HepG2 (cell line): Measurements from ENCODE around the gene MDFI. TPM values are rescaled to one million over a fixed set of nuclear protein-coding genes. Genes with fewer than 3 reads are reported as not detected.

Source experiments
- ATAC-seq: fragments of 200-7000 bp; cut with Tn5 transposase; 3 replicates; pipeline ENCODE4 v1.9.1; 2020; ENCODE audit warnings: mild to moderate bottlenecking, moderate library complexity
- BruUV-seq: library from RNA; stranded (reverse); fragments of 400-500 nt; replicated peaks from 2 replicates; lab custom pipeline; 2021; lab: Mats Ljungman, UMichigan
- CTCF ChIA-PET: fragments of 300-600 bp; formaldehyde crosslinking; extraction: SDS; loops from one replicate; lab custom pipeline; 2021; ENCODE audit warnings: low total read pairs, inconsistent platforms, low intra/inter-chr PET ratio; lab: Yijun Ruan, JAX
- POLR2A ChIA-PET: fragments of 350-600 bp; sonication (Branson Sonifier 250); formaldehyde crosslinking; loops from one replicate; lab custom pipeline; 2020; ENCODE audit warnings: antibody characterized with exemption, inconsistent platforms; lab: Yijun Ruan, JAX
- DNase-seq: peaks from one replicate; pipeline ENCODE4 v3.0.0-alpha.2; 2015; ENCODE audit warnings: low spot score
- FAIRE-seq: peaks from 3 replicates; lab custom pipeline; 2011; peaks lifted over from hg19 to GRCh38; lab: Jason Lieb, UNC
- H2AFZ ChIP-seq: one replicate; pipeline ENCODE4 v1.6.1; 2011; ENCODE audit warnings: low read length, inconsistent platforms
- H3K27ac ChIP-seq: fragments of 300-600 bp; 3 replicates; pipeline ENCODE4 v1.8.0; 2011; ENCODE audit warnings: mixed run types, mild to moderate bottlenecking, mixed read lengths, low read length, inconsistent platforms; ENCODE audit not compliant: insufficient read depth; ENCODE audit errors: extremely low read length
- H3K27me3 ChIP-seq, 2 experiments: fragments of 200-600 bp in 1 of 2; 2 replicates in 1 of 2; 3 replicates in 1 of 2; pipeline versions ENCODE4 v1.6.0 to v1.8.0; 2011; ENCODE audit warnings: low read length in 2 of 2, mild to moderate bottlenecking in 2 of 2, moderate library complexity in 2 of 2, inconsistent platforms in 1 of 2; ENCODE audit not compliant: insufficient read depth in 2 of 2, control insufficient read depth in 1 of 2
- H3K36me3 ChIP-seq, 2 experiments: fragments of 200-600 bp in 1 of 2; replicated peaks in 1 of 2; 2 replicates in 1 of 2; 3 replicates in 1 of 2; pipeline versions ENCODE4 v1.5.1 to v1.8.0; 2011; ENCODE audit warnings: low read length in 2 of 2, inconsistent platforms in 1 of 2; ENCODE audit not compliant: insufficient read depth in 2 of 2, control insufficient read depth in 1 of 2
- H3K4me1 ChIP-seq: 2 replicates; pipeline ENCODE4 v1.5.1; 2012; ENCODE audit warnings: low read length, inconsistent platforms; ENCODE audit not compliant: insufficient read depth
- H3K4me2 ChIP-seq: 2 replicates; pipeline ENCODE4 v1.6.0; 2011; ENCODE audit warnings: low read depth, low read length, inconsistent platforms
- H3K4me3 ChIP-seq, 3 experiments: fragments of 200-600 bp in 1 of 3; sonication (generic), shearing (Covaris generic) in 1 of 3; replicated peaks in 1 of 3; 2 replicates each; pipeline ENCODE4 v1.5.1; 2011 to 2016; ENCODE audit warnings: low read length in 3 of 3, inconsistent platforms in 2 of 3, low read depth in 2 of 3, mild to moderate bottlenecking in 2 of 3, control low read depth in 1 of 3, mixed read lengths in 1 of 3; ENCODE audit not compliant: insufficient read depth in 1 of 3
- H3K79me2 ChIP-seq: one replicate; pipeline ENCODE4 v1.6.1; 2011; ENCODE audit warnings: low read length, inconsistent platforms; ENCODE audit not compliant: insufficient read depth
- H3K9ac ChIP-seq: 2 replicates; pipeline ENCODE4 v1.6.0; 2011; ENCODE audit warnings: mild to moderate bottlenecking, low read depth, low read length, inconsistent platforms; ENCODE audit not compliant: insufficient read depth
- H3K9me3 ChIP-seq: 2 replicates; pipeline ENCODE4 v1.5.1; 2012; ENCODE audit warnings: mild to moderate bottlenecking, low read length
- H4K20me1 ChIP-seq: 2 replicates; pipeline ENCODE4 v1.6.0; 2011; ENCODE audit warnings: inconsistent platforms, mild to moderate bottlenecking, low read length, moderate library complexity; ENCODE audit not compliant: insufficient read depth
- ARNT2 ChIP-seq: sonication (generic); formaldehyde crosslinking; IDR thresholded peaks from 2 replicates; pipeline ENCODE4 v1.8.0; 2022; ENCODE audit warnings: mild to moderate bottlenecking, low read depth, missing genetic modification reagents, moderate library complexity
- CEBPB ChIP-seq: IDR thresholded peaks from 2 replicates; pipeline ENCODE4 v1.6.1; 2011; ENCODE audit warnings: low read depth, low read length, improper control_type of control experiment, borderline replicate concordance
- FOXC1 ChIP-seq: sonication (generic); formaldehyde crosslinking; IDR thresholded peaks from 2 replicates; pipeline ENCODE4 v1.8.0; 2022; ENCODE audit warnings: mild to moderate bottlenecking, missing genetic modification reagents, borderline replicate concordance
- KLF9 ChIP-seq: IDR thresholded peaks from 2 replicates; pipeline ENCODE4 v1.6.1; 2016; ENCODE audit warnings: low read depth
- MIER3 ChIP-seq: IDR thresholded peaks from 2 replicates; pipeline ENCODE4 v1.6.1; 2016; ENCODE audit warnings: missing compliant biosample characterization, borderline replicate concordance
- NFIB ChIP-seq: sonication (generic); formaldehyde crosslinking; IDR thresholded peaks from 2 replicates; pipeline ENCODE4 v1.9.0; 2021; ENCODE audit warnings: missing genetic modification reagents, mild to moderate bottlenecking, borderline replicate concordance
- SCMH1 ChIP-seq: sonication (generic); formaldehyde crosslinking; IDR thresholded peaks from 2 replicates; pipeline ENCODE4 v1.9.0; 2021; ENCODE audit warnings: missing genetic modification reagents, mild to moderate bottlenecking, borderline replicate concordance
- SYNCRIP ChIP-seq: fragments of 200-400 bp; formaldehyde crosslinking; IDR thresholded peaks from 2 replicates; pipeline ENCODE4 v1.6.1; 2018; ENCODE audit warnings: mild to moderate bottlenecking, low read depth, low read length; ENCODE audit not compliant: insufficient read depth
- YEATS4 ChIP-seq: sonication (generic); formaldehyde crosslinking; IDR thresholded peaks from 2 replicates; pipeline ENCODE4 v1.4.0; 2020; ENCODE audit warnings: missing genetic modification reagents, borderline replicate concordance
- ZNF501 ChIP-seq: sonication (generic); formaldehyde crosslinking; IDR thresholded peaks from 2 replicates; pipeline ENCODE4 v1.5.1; 2020; ENCODE audit warnings: mild to moderate bottlenecking, moderate library complexity, missing genetic modification reagents
- ZSCAN20 ChIP-seq: sonication (generic); formaldehyde crosslinking; IDR thresholded peaks from 2 replicates; pipeline ENCODE4 v1.4.0; 2020; ENCODE audit warnings: missing genetic modification reagents, mild to moderate bottlenecking, borderline replicate concordance
- WGBS: methylation state at CpG from one replicate; pipeline ENCODE4 v1.1.6; 2017; ENCODE audit warnings: low lambda C conversion rate; 5-methylcytosine and 5-hydroxymethylcytosine counted together
- in situ Hi-C: cut with HindIII; loops from 2 replicates; pipeline ENCODE4 v1.10.0; 2017; ENCODE audit warnings: low pct_unique_long_range_greater_than_20kb; ENCODE audit not compliant: extremely low pct_ligation_motif_present
- intact Hi-C: fragments of 100-400 bp; cut with micrococcal nuclease; formaldehyde crosslinking; loops from one replicate; pipeline ENCODE4 v1.10.0; 2022; ENCODE audit not compliant: unreplicated experiment
- polyA plus RNA-seq, 8 experiments: library from polyadenylated mRNA; depleted of rRNA in 3 of 8; stranded (reverse) in 7 of 8; unstranded in 1 of 8; fragments of >200 nt; fragmentation: Illumina TruSeq in 4 of 8; extraction: Trizol in 4 of 8; gene quantifications; 2 replicates each; pipeline versions ENCODE4 v1.2.1 to v1.2.3, GENCODE V29; 2011 to 2016; ENCODE audit warnings: low read depth in 4 of 8, missing spikeins in 1 of 8, mixed read lengths in 1 of 8; ENCODE audit not compliant: insufficient read depth in 1 of 8
- total RNA-seq, 5 experiments: library from RNA; depleted of rRNA; stranded (reverse); fragments of >200 nt; fragmentation: Illumina TruSeq; extraction: Trizol; gene quantifications; 2 replicates each; pipeline ENCODE4 v1.2.3, GENCODE V29; 2016; ENCODE audit warnings: low read depth in 1 of 5
- TF ChIP-seq, protein P1 (sequence below): sonication (generic); formaldehyde crosslinking; IDR thresholded peaks from 2 replicates; pipeline ENCODE4 v1.8.1; 2022; ENCODE audit warnings: low read depth, mild to moderate bottlenecking, missing genetic modification reagents

Gene MDFI
- total and polyA plus RNA-seq, 2 of the 13 experiments (the other 11 are each of a cell fraction or from before 2014, with no cell fraction given): 0.28 TPM; not detected in 1

DNA sequence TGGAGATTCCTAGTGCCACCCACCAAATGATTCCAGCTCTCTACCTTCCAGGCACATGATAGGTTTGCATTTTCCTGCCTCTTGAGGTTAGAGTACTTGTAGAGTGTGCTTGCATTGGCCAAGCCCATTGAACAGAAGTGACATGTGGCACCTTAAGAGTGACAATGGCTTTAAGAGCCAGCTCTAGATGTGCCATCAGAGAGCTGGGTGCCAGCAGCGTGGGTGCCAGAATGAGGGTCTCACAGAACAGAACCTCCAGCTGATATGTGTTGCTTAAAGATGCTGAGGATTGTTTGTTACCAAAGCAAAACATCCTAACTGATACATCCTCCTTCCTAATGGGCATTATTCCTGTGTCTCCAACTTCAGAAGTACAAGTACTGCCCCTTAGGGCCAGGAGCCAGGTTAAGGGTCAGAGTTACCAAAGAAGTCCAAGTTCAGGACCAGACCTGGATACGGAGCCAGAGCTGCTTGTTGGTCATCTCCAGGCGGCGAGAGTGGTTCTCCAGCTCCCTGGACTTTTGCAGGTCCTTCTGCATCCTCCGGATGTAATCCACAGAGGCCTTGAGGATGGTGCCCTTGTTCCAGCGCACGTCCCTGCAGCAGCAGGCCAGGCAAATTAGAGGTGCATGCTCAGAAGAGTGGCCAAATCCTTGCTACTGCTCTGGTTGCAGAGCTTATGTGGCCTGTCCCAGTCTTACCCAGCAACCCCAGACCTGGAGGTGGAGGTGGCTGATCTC, 47.5 kb downstream of the MDFI start (continued):
- TF ChIP-seq, protein P1, sequence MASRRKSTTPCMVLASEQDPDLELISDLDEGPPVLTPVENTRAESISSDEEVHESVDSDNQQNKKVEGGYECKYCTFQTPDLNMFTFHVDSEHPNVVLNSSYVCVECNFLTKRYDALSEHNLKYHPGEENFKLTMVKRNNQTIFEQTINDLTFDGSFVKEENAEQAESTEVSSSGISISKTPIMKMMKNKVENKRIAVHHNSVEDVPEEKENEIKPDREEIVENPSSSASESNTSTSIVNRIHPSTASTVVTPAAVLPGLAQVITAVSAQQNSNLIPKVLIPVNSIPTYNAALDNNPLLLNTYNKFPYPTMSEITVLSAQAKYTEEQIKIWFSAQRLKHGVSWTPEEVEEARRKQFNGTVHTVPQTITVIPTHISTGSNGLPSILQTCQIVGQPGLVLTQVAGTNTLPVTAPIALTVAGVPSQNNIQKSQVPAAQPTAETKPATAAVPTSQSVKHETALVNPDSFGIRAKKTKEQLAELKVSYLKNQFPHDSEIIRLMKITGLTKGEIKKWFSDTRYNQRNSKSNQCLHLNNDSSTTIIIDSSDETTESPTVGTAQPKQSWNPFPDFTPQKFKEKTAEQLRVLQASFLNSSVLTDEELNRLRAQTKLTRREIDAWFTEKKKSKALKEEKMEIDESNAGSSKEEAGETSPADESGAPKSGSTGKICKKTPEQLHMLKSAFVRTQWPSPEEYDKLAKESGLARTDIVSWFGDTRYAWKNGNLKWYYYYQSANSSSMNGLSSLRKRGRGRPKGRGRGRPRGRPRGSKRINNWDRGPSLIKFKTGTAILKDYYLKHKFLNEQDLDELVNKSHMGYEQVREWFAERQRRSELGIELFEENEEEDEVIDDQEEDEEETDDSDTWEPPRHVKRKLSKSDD (CRISPR knock-in tag): no peak
- TF ChIP-seq MIER3 (CRISPR knock-in tag): no peak
- TF ChIP-seq ZNF501: no peak

DNA sequence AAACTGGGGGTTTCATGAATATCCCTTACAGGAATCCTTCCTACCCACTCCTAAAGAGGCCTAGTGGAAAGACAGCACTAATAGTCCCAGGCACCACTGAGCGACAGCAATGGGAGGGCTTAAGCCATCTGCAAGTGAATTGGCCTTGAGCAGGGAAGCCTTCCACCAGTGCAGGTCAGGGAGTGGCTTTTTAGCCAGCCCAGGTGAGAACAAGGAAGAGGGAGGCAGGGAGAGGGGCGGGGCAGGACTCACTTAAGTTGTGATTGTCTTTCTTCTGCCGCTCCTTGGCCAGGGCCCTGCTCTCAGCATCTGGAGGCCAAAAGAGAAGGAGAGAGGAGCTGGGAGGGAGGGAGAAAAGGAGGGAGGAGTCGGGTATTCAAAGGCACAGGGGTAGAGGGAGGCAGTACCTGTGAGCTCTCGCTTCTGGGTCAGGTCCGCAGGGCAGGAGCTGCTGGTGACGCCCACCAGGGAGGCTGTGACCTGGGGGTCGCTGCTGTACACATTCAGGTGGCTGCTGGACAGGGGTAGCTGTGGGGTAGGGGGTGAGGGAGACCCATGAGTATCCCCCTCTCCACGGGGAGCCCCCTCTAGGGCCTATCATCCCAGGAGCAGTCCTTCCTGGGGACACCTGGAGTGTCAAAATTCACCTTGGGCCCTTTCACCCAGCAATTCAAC, 49.4 kb downstream of the MDFI start:
- in situ Hi-C loops (no loop called here), intact Hi-C loops (no loop called here)
- Histone ChIP-seq H3K9ac (no peak overlapping the region), H3K36me3 (peaks cover 5 to 11% of the 10 kb centered on the region in 2 experiments; a peak in 1 of 5 replicates), H3K4me2 (no peak overlapping the region), H3K27ac (no peak overlapping the region), H3K79me2 (no peaks in the 10 kb centered on the region), H3K27me3 (peaks cover 1 to 6% of the 10 kb centered on the region in 2 experiments; a peak in 2 of 5 replicates), H3K4me3 (no peak overlapping the region), H3K9me3 (no peaks in the 10 kb centered on the region), H4K20me1 (no peaks in the 10 kb centered on the region), H2AFZ (no peak overlapping the region), H3K4me1 (peaks cover 27% of the 10 kb centered on the region)
- BruUV-seq: no TSS peak
- ChIA-PET CTCF (interaction anchor here (1.3 kb wide), 1 partner anchor 318 kb away, joined by 3 read pairs; no protein-coding TSS in a partner anchor), POLR2A (no interaction called here)
- WGBS: 95% methylated on average over 7 of the region's 9 CpGs
- TF ChIP-seq CEBPB (no peak), NFIB (CRISPR knock-in tag) (no peak), ARNT2 (no peak), SYNCRIP (no peak), KLF9 (CRISPR knock-in tag) (no peak), SCMH1 (CRISPR knock-in tag) (no peak), ZSCAN20 (CRISPR knock-in tag) (no peak), YEATS4 (CRISPR knock-in tag) (no peak), FOXC1 (CRISPR knock-in tag) (no peak)
- no peak for DNase-seq
- ATAC-seq: no peak
- FAIRE-seq: no peak
